Esophagus mucosa (tissue), 1 donor: Measurements from ENCODE around the gene ZNF708. TPM values are rescaled to one million over a fixed set of nuclear protein-coding genes. Genes with fewer than 3 reads are reported as not detected.
A peak's percentile ranks its signal among the peaks of the same experiment; 100 is the strongest.
"Not testable (repeated sequence)": the region's sequence is repeated elsewhere in the genome, so short reads cannot be mapped to it uniquely, and the experiment has no call there.

ENCODE experiments used
- ATAC-seq: fragments of 200-7000 bp; cut with Tn5 transposase; one replicate; pipeline ENCODE4 v1.9.1; 2020
- total RNA-seq: library from RNA; stranded (reverse); gene quantifications from one replicate; pipeline ENCODE4 v1.2.4, GENCODE V29; 2023
- donor health status: DM: yes; HTN: yes; CAD: no.

The ZNF708 gene
- total RNA-seq, result 4.5 TPM

DNA sequence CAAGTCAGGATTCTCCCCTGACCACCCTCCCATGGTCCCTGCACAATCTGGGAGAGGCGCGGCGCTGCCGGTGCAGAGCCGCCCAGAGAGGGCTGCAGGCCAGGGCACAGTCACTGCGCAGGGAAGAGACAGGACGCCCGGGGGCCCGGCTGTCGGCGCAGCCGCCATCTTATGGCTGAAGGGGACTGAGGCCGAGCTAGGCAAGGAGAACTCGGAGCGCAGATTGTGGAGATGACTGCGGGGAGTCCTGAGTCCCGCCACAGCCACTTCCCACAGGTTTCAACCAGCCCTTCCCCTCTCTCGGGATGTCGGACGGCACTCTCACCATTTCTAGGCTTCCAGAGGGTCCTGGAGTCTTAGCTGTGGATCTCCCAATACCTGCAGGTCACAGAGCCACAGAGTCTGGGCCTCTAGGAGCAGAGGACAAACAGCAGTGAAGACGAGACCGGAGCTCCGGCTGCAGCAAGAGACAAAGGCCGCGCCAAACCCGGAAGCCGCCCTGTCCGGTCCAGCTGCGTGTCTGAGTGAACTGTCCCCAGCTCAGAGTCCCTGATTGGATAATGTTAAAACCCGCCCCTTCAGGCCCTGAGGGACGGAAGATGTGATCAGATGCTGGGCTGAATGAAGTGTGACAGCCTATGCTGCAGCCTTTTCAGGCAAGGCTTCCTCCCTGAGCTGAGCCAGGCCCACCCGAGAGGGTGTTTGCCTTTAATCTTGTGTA lies at the start of gene ZNF708:
Gene ZNF708, minus strand, starts transcription at position 526 of the 721 bp plus-strand sequence. Its CDS starts 198 bp downstream, at position 328.
- ATAC-seq, result peak; percentile 100

DNA sequence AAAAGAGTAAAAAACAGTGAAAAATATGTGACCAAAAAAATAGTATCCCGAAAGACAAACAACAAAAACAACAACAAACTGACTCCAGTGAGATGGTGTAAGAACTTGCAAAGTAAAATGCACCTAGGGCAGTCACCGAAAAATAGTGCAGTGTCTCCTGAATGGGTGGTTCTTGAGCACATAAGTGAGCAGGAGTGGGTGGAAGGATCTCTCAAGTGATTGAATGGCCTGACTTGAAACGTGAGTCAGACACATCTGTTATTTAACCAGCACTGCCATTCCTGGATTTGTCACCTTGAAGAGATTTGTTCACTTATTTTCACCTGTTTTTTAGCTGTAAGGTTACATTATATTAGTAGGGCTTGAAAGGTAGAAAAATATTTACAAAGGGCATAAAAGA lies 33.1 kb upstream of the ZNF708 start:
- ATAC-seq, result no peak

DNA sequence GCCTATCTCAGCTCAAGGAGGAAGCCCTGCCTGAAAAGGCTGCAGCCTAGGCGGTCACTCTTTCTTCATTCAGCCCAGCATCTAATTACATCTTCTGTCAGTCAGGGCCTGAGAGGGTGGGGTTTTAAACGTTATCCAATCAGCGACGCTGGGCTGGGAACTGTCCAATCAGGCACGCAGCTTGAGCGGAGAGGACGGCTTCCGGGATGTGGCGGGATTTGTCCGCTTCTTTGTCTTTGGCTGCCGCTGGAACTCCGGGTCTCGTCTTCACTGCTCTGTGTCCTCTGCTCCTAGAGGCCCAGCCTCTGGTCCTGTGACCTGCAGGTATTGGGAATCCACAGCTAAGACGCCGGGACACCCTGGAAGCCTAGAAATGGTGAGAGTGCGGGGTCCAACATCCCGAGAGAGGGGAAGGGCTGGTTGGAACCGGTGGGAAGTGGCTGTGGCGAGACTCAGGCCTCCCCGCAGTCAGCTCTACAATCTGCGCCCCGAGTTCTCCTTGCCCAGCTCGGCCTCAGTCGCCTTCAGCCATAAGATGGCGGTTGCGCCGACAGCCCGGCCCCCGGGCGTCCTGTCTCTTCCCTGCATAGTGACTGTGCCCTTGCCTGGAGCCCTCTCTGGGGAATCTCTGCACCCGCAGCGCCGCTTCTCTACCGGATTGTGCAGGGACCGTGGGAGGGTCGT lies 29.7 kb upstream of the ZNF708 start, which contains the start of gene ZNF738:
Gene ZNF738, plus strand, starts transcription at position 233 of the 684 bp plus-strand sequence. Its CDS starts 141 bp downstream, at position 374.
- peak; percentile 99 for ATAC-seq

DNA sequence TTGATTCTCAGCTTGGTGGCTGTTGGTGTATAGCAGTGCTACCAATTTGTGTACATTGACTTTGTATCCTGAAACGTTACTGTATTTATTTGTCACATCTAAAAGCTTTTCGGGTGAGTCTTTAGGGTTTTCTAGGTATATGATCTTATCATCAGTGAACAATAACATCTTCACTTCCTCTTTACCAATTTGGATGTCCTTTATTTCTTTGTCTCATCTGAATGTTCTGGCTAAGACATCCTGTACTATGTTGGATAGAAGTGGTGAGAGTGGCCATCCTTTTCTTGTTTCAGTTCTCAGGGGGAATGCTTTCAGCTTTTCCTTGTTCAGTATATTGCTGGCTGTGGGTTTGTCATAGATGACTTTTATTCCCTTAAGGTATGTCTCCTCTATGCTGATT lies 23.6 kb upstream of the ZNF708 start:
- no peak for ATAC-seq

DNA sequence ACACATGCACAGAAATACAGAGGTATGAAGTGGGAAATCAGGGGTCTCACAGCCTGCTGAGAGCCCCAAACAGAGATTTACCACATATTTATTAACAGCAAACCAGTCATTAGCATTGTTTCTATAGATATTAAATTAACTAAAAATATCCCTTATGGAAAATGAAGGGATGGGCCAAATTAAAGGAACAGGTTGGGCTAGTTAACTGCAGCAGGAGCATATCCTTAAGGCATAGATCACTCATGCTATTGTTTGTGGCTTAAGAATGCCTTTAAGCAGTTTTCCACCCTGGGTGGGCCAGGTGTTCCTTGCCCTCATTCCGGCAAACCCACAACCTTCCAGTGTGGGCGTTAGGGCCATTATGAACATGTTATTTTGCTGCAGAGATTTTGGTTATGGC lies 15.6 kb upstream of the ZNF708 start:
- ATAC-seq, result not testable (repeated sequence)

DNA sequence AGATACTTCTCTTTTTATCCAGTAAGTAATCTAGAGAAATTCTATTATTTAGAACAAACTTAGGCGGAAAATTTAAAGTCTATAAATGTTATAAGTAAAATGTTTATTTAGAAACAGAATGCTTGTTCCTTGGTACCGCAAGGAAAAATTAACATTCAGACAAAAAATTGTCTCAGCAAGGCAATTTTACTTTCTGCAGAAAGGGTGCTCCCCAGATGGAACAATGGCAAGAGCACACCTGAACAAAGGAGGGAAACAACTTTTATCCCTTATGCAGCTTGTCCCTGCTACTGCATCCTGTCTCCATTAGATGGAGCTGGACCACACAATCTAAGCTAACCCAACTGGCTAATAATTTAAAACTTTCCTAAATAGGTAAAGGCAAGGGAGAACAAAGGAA lies 6.5 kb upstream of the ZNF708 start:
- ATAC-seq, result no peak

DNA sequence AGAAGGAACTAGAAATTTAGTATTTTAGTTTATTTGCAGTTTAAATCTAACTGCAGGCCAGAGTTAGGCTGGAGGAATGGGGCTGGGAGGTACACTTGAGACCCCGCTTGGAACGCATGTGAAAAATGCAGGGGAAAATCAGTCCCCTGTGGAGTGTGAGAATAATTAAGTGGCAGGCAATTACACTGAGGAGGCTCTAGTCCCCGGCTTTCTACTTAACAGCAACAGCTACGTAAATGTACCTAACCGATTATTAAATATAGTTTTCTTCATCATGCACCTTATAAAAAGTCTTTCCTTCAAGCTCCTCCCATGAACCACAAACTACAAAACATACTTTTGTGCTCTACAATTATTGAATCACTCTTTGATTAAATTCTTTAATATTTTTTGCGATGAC lies 804 bp downstream of the ZNF708 start:
- ATAC-seq, result no peak

DNA sequence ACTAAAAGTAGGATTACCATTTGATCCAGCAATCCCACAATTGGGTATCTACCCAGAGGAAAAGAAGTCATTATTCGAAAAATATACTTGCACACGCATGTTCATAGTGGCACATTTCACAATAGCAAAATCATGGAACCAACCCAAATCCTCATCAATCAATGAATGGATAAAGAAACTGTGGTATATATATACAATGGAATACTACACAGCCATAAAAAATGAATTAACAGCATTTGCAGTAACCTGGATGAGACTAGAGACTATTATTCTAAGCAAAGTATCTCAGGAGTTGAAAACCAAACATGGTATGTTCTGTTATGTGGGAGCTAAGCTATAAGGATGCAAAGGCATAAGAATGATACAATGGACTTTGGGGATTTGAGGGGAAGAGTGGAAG lies 3.0 kb downstream of the ZNF708 start:
- ATAC-seq, result no peak

DNA sequence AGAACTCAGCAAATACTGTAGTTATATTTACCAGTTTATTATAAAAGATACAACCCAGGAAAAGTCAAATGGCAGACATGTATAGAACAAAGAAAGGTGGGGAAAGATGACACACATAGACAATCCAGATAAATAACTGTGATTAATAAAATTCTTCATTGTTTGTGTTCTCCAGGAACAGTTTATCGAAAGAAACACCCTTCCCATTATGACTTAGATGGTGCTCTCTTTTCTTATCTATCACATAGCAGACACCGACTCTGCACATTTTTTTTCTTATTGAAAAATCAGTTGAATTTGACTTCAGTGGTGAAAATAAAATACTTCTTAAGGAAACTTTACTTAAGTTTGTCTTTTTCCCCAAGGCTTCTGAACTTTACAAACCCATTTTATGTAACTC lies 6.2 kb downstream of the ZNF708 start:
- no peak for ATAC-seq

DNA sequence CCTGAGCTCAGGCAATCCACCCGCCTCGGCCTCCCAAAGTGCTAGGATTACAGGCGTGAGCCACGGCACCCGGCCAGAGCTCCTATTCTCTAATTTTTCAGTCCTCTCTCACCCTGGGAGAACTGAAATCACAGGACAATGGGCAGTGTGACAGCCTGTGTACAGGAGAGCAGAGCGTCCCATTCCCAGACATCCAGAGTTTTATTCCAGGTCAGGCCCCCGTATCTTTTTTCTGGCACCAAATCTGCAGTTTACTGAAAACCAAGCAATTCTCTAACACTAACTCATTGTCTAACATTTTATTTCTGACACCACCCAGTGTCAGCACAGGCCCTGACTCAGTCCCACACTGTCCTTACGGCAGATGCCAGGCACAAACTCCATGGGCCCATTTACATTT lies 6.7 kb downstream of the ZNF708 start:
- no peak for ATAC-seq

DNA sequence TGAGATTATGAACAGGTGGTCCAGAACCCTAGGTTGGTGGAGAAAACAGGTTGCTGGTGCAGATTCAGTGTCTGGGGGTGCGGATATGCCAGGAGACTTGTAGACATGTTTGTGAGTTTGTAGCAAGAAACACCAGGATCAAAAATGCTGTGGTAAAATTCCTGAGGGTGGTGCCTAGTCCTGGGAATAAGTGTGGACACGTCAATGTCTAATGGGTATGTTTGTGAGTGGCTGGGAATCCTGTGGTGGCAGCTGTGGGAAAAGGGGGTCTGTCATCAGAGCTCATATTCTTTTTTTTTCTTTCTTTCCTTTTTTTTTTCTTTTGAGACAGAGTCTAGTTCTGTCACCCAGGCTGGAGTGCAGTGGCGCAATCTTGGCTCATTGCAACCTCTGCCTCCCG lies 7.2 kb downstream of the ZNF708 start:
- ATAC-seq, result no peak

DNA sequence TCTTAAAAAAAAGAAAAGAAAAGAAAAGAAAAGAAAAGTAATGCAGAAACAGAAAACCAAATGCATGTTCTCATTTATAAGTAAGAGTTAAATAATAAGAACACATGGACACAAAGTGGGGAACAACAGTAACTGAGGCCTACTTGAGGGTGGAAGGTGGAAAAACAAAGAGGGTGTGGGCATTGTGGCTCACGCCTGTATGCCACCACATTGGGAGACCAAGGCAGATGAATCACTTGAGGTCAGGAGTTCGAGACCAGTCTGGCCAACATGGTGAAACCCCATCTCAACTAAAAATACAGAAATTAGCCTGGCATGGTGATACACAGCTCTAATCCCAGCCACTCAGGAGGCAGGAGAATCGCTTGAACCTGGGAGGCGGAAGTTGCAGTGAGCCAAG lies 8.1 kb downstream of the ZNF708 start:
- no peak for ATAC-seq

DNA sequence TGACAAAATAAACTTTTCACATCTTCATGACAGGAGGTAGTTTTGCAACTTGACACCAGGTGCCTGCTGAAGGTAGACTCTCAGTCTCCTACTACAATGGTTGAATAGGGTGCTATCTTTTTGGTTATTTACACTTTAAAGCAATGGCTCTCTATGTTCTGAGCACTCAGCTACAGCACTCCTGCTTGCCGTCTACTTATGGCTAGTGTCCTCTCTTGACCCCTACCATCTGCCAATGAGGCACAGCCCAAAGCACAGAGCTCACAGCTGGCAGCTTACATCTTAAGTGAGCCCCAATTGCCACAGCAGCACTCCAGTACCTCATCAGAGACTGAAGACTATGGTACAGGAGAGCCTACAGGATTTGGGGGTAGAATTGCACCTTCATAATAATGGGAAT lies 11.4 kb downstream of the ZNF708 start:
- no peak for ATAC-seq

DNA sequence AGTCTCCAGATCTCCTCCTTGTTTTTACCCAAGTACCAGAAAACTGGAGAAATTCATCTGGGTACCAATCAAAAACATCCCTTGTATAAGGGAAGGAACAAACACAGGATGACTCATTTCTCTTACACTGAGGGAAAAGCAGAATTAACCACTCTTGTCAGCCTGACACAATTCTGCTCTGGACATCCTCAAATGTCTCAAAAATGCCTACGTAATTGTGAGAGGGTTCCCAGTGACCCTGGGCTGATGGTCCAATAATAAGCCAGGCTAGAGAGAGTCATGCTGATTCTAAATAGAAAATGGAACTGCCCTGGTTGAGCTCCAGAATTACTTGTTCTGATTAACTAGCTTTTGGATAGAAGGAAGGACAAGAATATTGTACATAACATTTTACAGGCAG lies 14.5 kb downstream of the ZNF708 start:
- no peak for ATAC-seq

DNA sequence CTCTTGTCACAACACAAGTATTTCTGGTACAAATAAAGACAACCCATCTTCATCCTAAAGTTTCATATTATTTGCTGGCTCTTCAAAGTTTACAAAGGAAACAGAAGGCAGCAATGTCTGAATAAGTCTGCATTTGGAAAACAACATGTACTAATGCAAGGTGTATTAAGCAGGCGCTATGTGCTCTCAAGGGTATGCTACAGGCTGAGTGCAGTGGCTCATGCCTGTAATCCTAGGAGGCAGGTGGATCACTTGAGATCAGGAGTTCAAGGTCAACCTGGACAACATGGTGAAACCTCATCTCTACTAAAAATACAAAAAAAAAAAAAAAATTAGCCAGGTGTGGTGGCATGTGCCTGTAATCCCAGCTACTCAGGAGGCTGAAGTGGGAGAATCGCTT lies 16.4 kb downstream of the ZNF708 start:
- ATAC-seq, result not testable (repeated sequence)

DNA sequence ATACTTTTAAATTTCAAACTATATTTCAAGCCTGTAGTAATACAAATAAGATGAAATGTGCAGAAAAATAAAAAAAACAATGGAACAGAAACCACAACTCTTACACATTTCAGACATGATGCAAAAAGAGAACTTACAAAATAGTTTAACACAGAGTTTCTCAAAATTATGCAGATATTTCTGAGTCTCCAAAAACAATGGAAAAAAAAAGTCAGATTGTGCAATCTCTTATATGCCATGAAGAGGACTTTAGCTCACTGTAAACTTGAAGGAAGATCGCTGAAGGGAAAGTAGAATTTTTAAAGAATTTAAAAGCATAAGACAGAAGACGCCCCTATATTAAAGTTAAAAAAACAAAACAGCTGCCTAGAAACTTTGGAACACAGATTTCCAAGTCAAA lies 20.4 kb downstream of the ZNF708 start:
- no peak for ATAC-seq

DNA sequence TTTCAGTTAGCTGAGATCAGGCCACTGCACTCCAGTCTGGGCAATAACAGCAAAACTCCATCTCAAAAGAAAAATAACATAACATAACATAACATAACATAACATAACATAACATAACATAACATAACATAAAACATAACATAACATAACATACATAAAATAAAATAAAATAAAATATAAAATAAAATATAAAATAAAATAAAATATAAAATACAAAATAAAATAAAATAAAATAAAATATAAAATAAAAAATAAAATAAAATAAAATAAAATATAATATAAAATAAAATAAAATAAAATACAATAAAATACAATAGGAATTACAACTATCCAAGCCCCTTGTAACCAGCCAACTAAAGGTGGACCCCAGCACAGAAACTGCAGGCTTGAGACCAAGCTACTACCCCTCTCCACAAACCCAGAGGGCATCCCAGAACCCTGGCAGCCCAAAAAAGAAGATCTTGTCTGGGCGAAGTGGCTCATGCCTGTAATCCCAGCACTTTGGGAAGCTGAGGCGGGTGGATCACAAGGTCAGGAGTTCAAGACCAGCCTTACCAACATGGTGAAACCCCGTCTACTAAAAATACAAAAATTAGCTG lies 22.2 kb downstream of the ZNF708 start:
- not testable (repeated sequence) for ATAC-seq

DNA sequence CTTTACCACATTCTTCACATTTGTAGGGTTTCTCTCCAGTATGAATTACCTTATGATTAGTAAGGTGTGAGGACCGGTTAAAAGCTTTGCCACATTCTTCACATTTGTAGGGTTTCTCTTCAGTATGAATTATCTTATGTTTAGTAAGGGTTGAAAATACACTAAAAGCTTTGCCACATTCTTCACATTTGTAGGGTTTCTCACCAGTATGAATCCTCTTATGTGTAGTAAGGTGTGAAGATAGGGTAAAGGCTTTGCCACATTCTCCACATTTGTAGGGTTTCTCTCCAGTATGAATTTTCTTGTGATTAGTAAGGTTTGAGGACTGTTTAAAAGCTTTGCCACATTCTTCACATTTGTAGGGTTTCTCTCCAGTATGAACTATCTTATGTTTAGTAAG lies 35.4 kb downstream of the ZNF708 start:
- ATAC-seq, result not testable (repeated sequence)

DNA sequence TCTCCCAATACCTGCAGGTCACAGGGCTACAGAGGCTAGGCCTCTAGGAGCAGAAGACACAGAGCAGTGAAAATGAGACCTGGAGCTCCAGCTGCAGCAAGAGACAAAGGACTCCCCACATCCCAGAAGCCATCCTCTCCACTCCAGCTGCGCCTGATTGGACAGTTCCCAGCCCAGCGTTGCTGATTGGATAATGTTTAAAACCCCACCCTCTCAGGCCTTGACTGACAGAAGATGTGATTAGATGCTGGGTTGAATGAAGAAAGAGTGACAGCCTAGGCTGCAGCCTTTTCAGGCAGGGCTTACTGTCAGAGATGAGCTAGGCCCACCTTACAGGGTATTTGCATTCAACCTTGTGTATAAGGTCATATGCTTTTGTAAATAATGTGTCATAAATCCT lies 59.4 kb downstream of the ZNF708 start:
- ATAC-seq, result no peak

DNA sequence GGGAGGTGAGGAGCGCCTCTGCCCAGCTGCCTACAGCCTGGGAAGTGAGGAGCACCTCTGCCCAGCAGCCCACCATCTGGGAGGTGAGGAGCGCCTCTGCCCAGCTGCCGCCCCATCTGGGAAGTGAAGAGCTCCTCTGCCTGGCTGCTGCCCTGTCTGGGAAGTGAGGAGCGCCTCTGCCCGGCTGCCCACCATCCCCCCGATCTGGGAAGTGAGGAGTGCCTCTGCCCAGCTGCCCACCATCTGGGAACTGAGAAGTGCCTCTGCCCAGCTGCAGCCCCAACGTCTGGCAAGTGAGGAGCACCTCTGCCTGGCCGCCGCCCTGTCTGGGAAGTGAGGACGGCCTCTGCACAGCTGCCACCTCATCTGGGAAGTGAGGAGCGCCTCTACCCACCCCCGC lies 64.3 kb downstream of the ZNF708 start:
- no peak for ATAC-seq

DNA sequence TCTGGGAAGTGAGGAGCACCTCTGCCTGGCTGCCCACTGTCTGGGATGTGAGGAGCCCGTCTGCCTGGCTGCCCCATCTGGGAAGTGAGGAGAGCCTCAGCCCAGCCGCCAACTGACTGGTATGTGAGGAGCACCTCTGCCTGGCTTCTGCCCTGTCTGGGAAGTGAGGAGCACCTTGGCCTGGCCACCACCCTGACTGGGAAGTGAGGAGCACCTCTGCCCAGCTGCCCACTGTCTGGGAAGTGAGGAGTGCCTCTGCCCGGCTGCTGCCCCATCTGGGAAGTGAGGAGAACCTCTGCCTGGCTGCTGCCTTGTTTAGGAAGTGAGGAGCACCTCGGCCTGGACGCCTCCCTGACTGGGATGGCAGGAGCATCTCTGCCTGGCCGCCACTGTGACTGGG lies 64.8 kb downstream of the ZNF708 start:
- no peak for ATAC-seq

DNA sequence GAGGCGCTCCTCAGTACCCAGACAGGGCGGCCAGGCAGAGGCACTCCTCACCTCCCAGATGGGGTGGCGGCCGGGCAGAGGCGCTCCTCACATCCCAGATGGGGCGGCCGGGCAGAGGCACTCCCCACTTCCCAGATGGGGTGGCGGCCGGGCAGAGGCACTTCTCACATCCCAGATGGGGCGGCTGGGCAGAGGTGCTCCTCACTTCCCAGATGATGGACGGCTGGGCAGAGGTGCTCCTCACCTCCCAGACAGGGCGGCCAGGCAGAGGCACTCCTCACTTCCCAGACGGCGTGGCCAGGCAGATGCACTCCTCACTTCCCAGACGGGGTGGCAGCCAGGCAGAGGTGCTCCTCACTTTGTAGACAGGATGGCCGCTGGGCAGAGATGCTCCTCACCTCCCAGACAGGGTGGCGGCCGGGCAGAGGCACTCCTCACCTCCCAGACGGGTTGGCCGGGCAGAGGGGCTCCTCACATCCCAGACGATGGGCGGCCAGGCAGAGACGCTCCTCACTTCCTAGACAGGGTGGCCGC lies 68.3 kb downstream of the ZNF708 start:
- ATAC-seq, result not testable (repeated sequence)

DNA sequence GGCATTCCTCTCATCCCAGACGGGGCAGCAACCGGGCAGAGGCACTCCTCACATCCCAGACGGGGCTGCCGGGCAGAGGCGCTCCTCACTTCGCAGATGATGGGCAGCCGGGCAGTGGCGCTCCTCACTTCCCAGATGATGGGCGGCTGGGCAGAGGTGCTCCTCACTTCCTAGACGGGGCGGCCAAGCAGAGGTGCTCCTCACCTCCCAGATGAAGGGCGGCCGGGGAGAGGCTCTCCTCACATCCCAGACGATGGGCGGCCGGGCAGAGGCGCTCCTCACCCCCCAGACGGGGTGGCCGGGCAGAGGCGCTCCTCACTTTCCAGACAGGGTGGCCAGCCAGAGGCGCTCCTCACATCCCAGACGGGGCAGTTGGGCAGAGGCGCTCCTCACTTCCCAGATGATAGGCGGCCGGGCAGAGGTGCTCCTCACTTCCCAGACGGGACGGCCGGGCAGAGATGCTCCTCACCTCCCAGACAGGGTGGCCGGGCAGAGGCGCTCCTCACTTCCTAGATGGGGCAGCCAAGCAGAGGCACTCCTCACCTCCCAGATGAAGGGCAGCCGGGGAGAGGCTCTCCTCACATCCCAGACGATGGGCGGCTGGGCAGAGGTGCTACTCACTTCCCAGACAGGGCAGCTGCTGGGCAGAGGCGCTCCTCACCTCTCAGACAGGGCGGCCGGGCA lies 68.9 kb downstream of the ZNF708 start:
- ATAC-seq, result no peak
